HG03565 (cell line): ENCODE measurements around the gene GREB1L.

ENCODE experiments used
- ATAC-seq: cut with Tn5 transposase; IDR thresholded peaks from one replicate; pipeline ENCODE4 v1.9.1; 2021; ENCODE audit warnings: mild to moderate bottlenecking, moderate library complexity; ENCODE audit not compliant: unreplicated experiment

GREB1L gene

GRCh38 chr18:21479721-21480120, 237.7 kb downstream of the GREB1L start:
- ATAC-seq: no peak

- ATAC-seq: no peak
These were observed 239.7 kb downstream of the GREB1L start for GRCh38 chr18:21481739-21482138.

GRCh38 chr18:21483051-21483450, 241.0 kb downstream of the GREB1L start:
- ATAC-seq: no peak

DNA sequence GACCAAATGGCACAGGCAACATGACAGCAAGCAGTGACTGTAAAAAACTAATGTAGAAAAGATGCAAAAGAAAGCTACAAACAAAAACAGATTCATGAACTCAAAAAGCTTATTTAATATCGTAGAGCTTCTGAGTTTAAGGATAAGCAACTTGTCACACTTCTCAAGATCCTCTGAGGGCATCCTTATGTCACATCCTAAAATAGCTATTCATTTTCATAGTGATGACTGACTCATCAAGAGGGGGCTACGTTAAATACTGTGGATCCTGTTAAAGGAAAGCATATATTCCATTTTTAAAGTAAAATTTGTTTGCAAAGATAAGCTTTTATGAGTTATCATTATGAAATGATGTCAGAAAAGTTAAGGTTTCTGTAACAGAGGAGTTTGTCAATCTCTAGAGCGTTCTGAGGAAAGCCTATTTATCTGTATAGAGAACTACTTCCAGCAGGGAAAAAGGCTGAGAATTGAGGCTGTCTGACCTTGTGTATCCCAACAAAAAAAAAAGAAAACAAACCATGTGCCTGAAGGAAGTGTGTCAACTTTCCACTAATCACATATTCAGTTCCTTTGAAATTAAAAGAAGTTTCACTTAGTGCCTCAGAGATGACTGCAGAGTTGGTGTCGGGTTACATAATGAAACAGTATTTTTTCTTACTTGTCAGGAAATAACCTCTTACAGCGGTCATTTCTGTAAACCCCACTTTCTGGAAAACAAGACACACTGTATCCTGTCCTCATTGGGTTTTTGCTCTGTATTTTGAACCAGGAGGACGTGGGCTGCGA, 243.0 kb downstream of the GREB1L start:
- ATAC-seq: no peak

DNA sequence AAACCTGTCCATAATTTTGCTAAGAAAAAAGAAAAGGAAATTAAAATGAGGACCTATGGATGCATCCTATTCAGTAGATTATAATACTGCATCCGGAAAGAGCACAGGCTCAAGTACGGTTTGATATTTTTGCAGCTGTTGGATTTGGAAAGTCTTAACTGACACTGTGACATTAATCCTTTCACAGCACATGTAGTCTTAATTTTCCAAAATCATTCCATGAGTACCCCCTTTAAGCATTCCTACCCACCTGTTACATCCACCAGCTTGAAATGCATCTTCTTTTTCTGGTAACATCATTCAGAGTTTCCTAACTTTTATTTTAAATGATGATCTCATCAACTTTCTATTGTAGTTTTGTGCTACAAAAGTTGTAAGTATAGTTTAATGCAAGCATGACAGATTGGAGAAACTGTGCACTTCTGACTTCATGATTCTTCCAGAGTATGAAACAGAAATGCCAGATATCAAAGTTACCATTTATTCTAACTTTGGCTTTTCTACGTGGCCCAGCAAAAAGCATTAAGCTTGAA, 244.9 kb downstream of the GREB1L start:
- no peak for ATAC-seq

DNA sequence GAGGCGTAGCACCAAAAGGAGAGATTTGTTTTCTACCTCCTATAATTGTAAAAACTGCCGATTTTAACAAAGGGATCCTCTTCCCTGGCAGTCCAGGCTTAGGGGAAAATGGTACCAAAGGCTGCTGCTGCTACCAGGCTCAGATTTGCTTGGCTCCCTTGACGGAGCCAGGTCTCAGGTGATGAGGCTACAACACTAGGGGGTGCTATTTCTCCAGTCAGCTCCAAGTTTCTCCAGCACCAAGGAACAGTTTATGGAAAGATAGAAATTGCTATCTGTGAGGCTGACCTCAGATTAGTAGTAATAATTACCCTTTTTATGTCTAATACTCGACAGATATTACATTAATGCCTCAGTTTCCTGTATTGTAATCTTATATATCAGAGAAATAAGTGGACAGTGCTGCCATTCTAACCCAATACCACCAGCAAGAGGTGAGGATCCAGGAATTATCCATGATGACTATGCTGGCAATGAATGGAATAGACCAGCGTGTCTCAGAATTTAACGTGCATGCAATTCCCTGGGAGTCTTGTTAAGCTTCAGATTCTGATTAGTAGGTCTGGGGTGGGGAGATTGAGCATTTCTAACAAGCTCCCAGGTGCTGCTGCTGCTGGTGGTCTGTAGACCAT, 247.2 kb downstream of the GREB1L start:
- ATAC-seq: no peak

- ATAC-seq: no peak
These were observed 248.0 kb downstream of the GREB1L start for GRCh38 chr18:21489919-21490495.

- no peak for ATAC-seq
These were observed 248.7 kb downstream of the GREB1L start for GRCh38 chr18:21490748-21491147.

GRCh38 chr18:21496277-21496835, 254.3 kb downstream of the GREB1L start:
- ATAC-seq: no peak

- no peak for ATAC-seq
These were observed 258.0 kb downstream of the GREB1L start for GRCh38 chr18:21499997-21500396.

- ATAC-seq: no peak
These were observed 260.6 kb downstream of the GREB1L start for GRCh38 chr18:21502661-21503060.

DNA sequence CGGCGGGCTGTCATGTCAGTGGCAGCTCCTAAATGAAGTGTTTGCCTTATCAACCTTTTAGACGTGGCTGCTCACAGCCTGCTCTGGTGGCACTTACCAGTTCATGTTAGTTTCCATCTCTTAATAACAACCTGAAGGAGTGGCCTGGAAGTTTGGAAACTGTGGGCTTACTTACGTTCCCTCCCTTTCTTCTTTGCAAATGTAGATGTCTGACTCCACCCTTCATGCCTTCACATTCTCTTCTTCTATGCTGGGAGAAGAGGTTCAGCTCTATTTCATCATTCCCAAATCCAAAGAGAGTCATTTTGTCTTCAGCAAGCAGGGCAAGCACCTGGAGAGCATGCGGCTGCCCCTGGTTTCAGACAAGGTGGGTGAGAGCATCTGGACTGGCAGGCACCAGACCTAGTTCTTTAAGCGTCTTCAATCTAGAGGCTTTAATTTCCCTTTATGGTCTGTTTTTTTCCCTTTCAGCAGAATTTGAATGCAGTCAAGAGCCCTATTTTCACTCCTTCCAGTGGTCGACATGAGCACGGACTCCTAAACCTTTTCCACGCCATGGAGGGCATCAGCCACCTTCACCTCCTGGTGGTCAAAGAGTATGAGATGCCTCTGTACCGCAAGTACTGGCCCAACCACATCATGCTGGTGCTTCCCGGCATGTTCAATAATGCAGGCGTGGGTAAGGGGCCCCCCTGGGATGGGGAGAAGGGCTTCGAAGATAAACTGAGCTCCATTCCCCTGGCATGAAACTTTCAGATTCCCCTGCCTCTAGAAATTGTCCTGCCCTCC, 266.1 kb downstream of the GREB1L start:
- no peak for ATAC-seq

DNA sequence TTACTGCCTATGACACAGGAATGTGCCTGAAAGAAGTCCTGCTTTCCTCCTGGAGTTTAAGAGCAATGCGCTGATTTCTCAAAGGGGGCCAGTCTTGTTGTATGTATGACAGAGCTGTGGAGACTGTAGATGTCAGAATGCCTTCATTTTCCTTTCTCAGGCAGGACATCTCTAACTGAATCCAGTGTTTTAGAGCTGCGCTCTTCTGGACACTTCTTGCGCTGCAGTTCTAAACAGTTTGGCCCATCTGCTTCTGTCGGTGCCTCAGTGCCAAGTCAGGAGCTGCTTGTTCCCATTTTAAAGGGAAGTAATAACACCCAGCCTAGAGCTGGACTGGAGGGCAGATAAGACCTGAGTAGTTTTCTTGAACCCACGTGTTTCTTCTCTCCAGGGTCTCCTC, 267.0 kb downstream of the GREB1L start:
- no peak for ATAC-seq

DNA sequence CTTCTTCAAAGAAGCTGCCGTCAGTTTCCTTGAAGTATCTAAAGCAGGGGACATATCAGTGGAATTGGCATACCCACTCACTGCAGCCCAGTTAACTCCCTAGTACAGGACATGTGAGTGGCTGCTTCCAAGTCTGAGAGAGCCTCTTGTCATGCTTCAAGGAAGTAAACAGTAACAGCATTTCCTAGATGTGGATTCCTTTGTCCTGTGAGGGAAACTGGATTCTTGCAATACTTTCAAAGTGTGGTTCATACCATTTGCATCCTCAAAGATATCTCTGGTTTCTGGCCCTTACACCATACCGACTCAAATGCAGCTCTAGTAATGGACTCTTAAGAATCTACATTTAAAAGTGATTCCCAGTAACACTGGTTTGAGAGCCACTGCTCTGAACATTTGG, 271.3 kb downstream of the GREB1L start:
- no peak for ATAC-seq

DNA sequence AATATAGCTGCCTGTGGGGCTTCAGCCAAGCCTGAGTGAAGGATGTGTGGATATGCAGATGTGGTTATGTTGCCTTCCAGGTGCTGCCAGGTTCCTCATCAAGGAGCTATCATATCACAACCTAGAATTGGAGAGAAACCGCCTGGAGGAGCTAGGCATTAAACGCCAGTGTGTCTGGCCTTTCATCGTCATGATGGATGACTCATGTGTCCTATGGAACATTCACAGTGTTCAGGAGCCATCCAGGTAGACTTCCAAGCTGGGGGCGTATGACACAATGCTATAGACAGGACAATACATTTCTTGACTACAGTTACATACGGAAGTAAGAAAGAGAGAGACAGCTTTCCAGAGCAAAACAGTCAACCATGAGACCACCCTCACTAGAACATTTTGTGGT, 271.7 kb downstream of the GREB1L start:
- ATAC-seq: no peak

GRCh38 chr18:21522530-21522929, 280.5 kb downstream of the GREB1L start:
- ATAC-seq: no peak

GRCh38 chr18:21525916-21526315, 283.9 kb downstream of the GREB1L start:
- no peak for ATAC-seq

- ATAC-seq: no peak
These were observed 284.4 kb downstream of the GREB1L start for GRCh38 chr18:21526463-21526862.

DNA sequence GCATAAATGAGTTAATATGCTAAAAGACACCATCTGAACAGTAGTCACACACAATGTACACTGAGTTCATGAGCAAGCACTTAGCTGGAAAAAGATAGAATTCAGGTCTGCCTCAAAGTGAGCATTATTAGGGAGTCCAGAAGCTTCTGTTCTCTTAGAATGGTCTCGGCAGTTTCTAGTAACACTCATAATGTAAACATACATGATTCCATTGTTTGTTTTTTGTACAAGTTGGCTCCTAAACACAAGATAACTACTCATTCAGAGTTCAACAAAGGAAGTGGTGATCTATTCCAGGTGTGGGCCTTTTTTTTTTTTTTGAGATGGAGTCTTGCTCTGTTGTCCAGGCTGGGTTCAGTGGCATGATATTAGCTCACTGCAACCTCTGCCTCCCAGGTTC, 292.3 kb downstream of the GREB1L start:
- ATAC-seq: no peak

- ATAC-seq: no peak
These were observed 296.2 kb downstream of the GREB1L start for GRCh38 chr18:21538230-21538629.

DNA sequence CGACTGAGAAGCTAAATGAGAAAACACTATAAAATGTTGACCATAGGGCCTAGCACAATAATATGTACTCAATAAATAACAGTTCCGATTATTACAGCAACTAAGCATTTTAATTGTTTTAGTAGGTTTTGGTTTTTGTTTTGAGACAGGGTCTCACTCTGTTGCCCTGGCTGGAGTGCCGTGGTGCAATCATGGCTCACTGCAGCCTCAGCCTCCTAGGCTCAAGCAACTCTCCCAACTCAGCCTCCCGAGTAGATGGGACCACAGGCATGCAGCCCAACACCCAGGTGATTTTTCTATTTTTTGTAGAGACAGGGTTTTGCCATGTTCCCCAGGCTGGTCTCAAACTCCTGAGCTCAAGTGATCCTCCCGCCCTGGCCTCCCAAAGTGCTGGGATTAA, 304.4 kb downstream of the GREB1L start:
- no peak for ATAC-seq
